VCaP (cell line): Measurements from ENCODE around the gene PPP2R5E.

Source experiments
- H3K27ac ChIP-seq: fragments of 450-650 bp; 2 replicates; pipeline ENCODE4 v1.5.1; 2017
- CTCF ChIP-seq: fragments of 450-650 bp; conservative IDR thresholded peaks from 2 replicates; pipeline ENCODE4 v1.5.1; 2017; ENCODE audit warnings: mild to moderate bottlenecking, moderate library complexity

The PPP2R5E gene

GRCh38 chr14:63459738-63460137, 83.4 kb downstream of the PPP2R5E start:
- no peak for TF ChIP-seq CTCF
- peak overlapping the region; percentile 27; the same call in 1 of the 2 replicates for H3K27ac ChIP-seq

GRCh38 chr14:63457498-63457897, 85.7 kb downstream of the PPP2R5E start:
- H3K27ac ChIP-seq = no peak overlapping the region
- TF ChIP-seq CTCF = no peak

- TF ChIP-seq CTCF = no peak
- H3K27ac ChIP-seq = no peak overlapping the region
These were observed 88.1 kb downstream of the PPP2R5E start for GRCh38 chr14:63454863-63455622.

GRCh38 chr14:63454436-63454835, 88.7 kb downstream of the PPP2R5E start:
- TF ChIP-seq CTCF = no peak
- no peak overlapping the region for H3K27ac ChIP-seq

- no peak for TF ChIP-seq CTCF
- no peak overlapping the region for H3K27ac ChIP-seq
These were observed 89.7 kb downstream of the PPP2R5E start for GRCh38 chr14:63453443-63453936.

GRCh38 chr14:63452796-63453195, 90.4 kb downstream of the PPP2R5E start:
- no peak overlapping the region for H3K27ac ChIP-seq

GRCh38 chr14:63448841-63449240, 94.3 kb downstream of the PPP2R5E start:
- H3K27ac ChIP-seq = no peak overlapping the region
- no peak for TF ChIP-seq CTCF

More at GRCh38 chr14:63452796-63453195, 90.4 kb downstream of the PPP2R5E start:
- TF ChIP-seq CTCF = no peak
